H1 (cell line): ENCODE data around the gene CSH1. TPM values are rescaled to one million over a fixed set of nuclear protein-coding genes. Genes with fewer than 3 reads are reported as not detected.

ENCODE experiments used
- CTCF ChIA-PET: fragments of 300-600 bp; sonication (Branson Sonifier 250); formaldehyde crosslinking; loops from one replicate; lab custom pipeline; 2021; ENCODE audit not compliant: partially characterized antibody; lab: Charles Lee
- POLR2A ChIA-PET: fragments of 300-600 bp; sonication (Branson Sonifier 250); formaldehyde crosslinking; loops from one replicate; lab custom pipeline; 2021; ENCODE audit warnings: inconsistent platforms; ENCODE audit not compliant: partially characterized antibody; lab: Charles Lee
- DNase-seq, 2 experiments: peaks; one replicate each; pipeline versions ENCODE4 v3.0.0 to v3.0.0-alpha.2; 2010 to 2022; ENCODE audit warnings: low spot score in 2 of 2, low read depth in 1 of 2, mixed read lengths in 1 of 2
- FAIRE-seq: peaks from 2 replicates; lab custom pipeline; 2011; peaks lifted over from hg19 to GRCh38; lab: Jason Lieb, UNC
- H2AFZ ChIP-seq: 2 replicates; pipeline ENCODE4 v1.8.1; 2012; ENCODE audit warnings: low read length, inconsistent platforms
- H2AK5ac ChIP-seq: 2 replicates; pipeline ENCODE4 v1.6.1; 2013; ENCODE audit warnings: low read depth, low read length
- H2BK120ac ChIP-seq: replicated peaks from 2 replicates; pipeline ENCODE3; 2013; ENCODE audit warnings: low read depth, low read length, inconsistent platforms
- H2BK12ac ChIP-seq: 2 replicates; pipeline ENCODE4 v1.6.1; 2013; ENCODE audit warnings: low read depth, low read length
- H2BK15ac ChIP-seq: 2 replicates; pipeline ENCODE4 v1.6.1; 2013; ENCODE audit warnings: low read length
- H2BK20ac ChIP-seq: 2 replicates; pipeline ENCODE4 v1.6.1; 2013; ENCODE audit warnings: low read length
- H2BK5ac ChIP-seq: 2 replicates; pipeline ENCODE4 v1.6.1; 2013; ENCODE audit warnings: low read depth, low read length
- H3K14ac ChIP-seq: 2 replicates; pipeline ENCODE4 v1.6.1; 2013; ENCODE audit warnings: inconsistent platforms; ENCODE audit not compliant: insufficient read length
- H3K18ac ChIP-seq: 2 replicates; pipeline ENCODE4 v1.6.1; 2013; ENCODE audit warnings: low read length; ENCODE audit errors: extremely low read depth
- H3K23ac ChIP-seq: 2 replicates; pipeline ENCODE4 v1.6.1; 2013; ENCODE audit warnings: inconsistent platforms; ENCODE audit not compliant: insufficient read length
- H3K23me2 ChIP-seq: 2 replicates; pipeline ENCODE4 v1.6.1; 2013; ENCODE audit warnings: low read depth, low read length
- H3K27ac ChIP-seq: 2 replicates; pipeline ENCODE4 v1.6.1; 2011; ENCODE audit warnings: low read depth, low read length, inconsistent platforms
- H3K27me3 ChIP-seq, 4 experiments: replicated peaks in 1 of 4; 1 replicate in 1 of 4; 2 replicates in 3 of 4; pipeline versions ENCODE4 v1.6.1 to v1.8.1; 2011 to 2013; ENCODE audit warnings: low read length in 3 of 4, mild to moderate bottlenecking in 3 of 4, inconsistent platforms in 2 of 4, mixed read lengths in 2 of 4, moderate library complexity in 1 of 4; ENCODE audit not compliant: control insufficient read depth in 3 of 4, insufficient read depth in 3 of 4; ENCODE audit errors: extremely low read depth in 1 of 4
- H3K36me3 ChIP-seq, 4 experiments: 2 replicates each; pipeline versions ENCODE4 v1.6.1 to v1.8.1; 2011 to 2013; ENCODE audit warnings: mild to moderate bottlenecking in 4 of 4, low read length in 3 of 4, moderate library complexity in 2 of 4, control low read depth in 1 of 4, inconsistent platforms in 1 of 4; ENCODE audit not compliant: insufficient read depth in 4 of 4, control insufficient read depth in 2 of 4
- H3K4ac ChIP-seq: replicated peaks from 2 replicates; pipeline ENCODE3; 2013; ENCODE audit warnings: low read length, low read depth, mixed read lengths, inconsistent platforms; ENCODE audit not compliant: insufficient read length
- H3K4me1 ChIP-seq, 4 experiments: replicated peaks in 1 of 4; 1 replicate in 1 of 4; 2 replicates in 3 of 4; pipeline versions ENCODE4 v1.6.1 to v1.8.1; 2011 to 2013; ENCODE audit warnings: low read length in 3 of 4, inconsistent platforms in 2 of 4, mixed read lengths in 1 of 4; ENCODE audit not compliant: insufficient read depth in 4 of 4, control insufficient read depth in 3 of 4
- H3K4me2 ChIP-seq, 2 experiments: 2 replicates each; pipeline versions ENCODE4 v1.6.1 to v1.8.1; 2011 to 2013; ENCODE audit warnings: low read depth in 2 of 2, low read length in 2 of 2, control low read depth in 1 of 2, inconsistent platforms in 1 of 2, mild to moderate bottlenecking in 1 of 2; ENCODE audit not compliant: insufficient read depth in 1 of 2
- H3K4me3 ChIP-seq, 4 experiments: fragments of 200-600, 300-600 bp in 1 of 4; sonication (generic), shearing (Covaris generic), sonication (Bioruptor Twin) in 1 of 4; 2 replicates each; pipeline versions ENCODE4 v1.5.1 to v1.8.1; 2011 to 2016; ENCODE audit warnings: low read length in 4 of 4, low read depth in 3 of 4, control low read depth in 2 of 4, inconsistent platforms in 2 of 4, mild to moderate bottlenecking in 2 of 4, mixed read lengths in 1 of 4, moderate library complexity in 1 of 4; ENCODE audit not compliant: insufficient read depth in 2 of 4; ENCODE audit errors: extremely low read depth in 1 of 4
- H3K56ac ChIP-seq: replicated peaks from 2 replicates; pipeline ENCODE3; 2013; ENCODE audit warnings: low read depth, mild to moderate bottlenecking, mixed read lengths, low read length, inconsistent platforms; ENCODE audit not compliant: insufficient read length
- H3K79me1 ChIP-seq: 2 replicates; pipeline ENCODE4 v1.6.1; 2013; ENCODE audit warnings: low read depth, low read length, control low read depth
- H3K79me2 ChIP-seq, 2 experiments: 2 replicates each; pipeline versions ENCODE4 v1.6.1 to v1.8.1; 2012 to 2013; ENCODE audit warnings: low read length in 2 of 2, mild to moderate bottlenecking in 2 of 2, inconsistent platforms in 1 of 2; ENCODE audit not compliant: insufficient read depth in 2 of 2, control insufficient read depth in 1 of 2
- H3K9ac ChIP-seq, 4 experiments: replicated peaks in 1 of 4; 1 replicate in 1 of 4; 2 replicates in 3 of 4; pipeline versions ENCODE4 v1.6.1 to v1.8.1; 2011 to 2013; ENCODE audit warnings: low read depth in 3 of 4, low read length in 3 of 4, control low read depth in 2 of 4, mild to moderate bottlenecking in 2 of 4, moderate library complexity in 2 of 4, inconsistent platforms in 1 of 4; ENCODE audit errors: extremely low read depth in 1 of 4
- H3K9me3 ChIP-seq, 2 experiments: 2 replicates each; pipeline versions ENCODE4 v1.6.1 to v1.8.1; 2012 to 2013; ENCODE audit warnings: mild to moderate bottlenecking in 2 of 2, moderate library complexity in 2 of 2, control low read depth in 1 of 2, inconsistent platforms in 1 of 2, low read depth in 1 of 2, low read length in 1 of 2, mixed read lengths in 1 of 2; ENCODE audit not compliant: insufficient read depth in 2 of 2
- H4K20me1 ChIP-seq, 2 experiments: replicated peaks in 1 of 2; 2 replicates each; pipeline versions ENCODE3 to v1.8.1; 2011 to 2013; ENCODE audit warnings: inconsistent platforms in 2 of 2, low read length in 2 of 2, mild to moderate bottlenecking in 1 of 2; ENCODE audit not compliant: insufficient read depth in 2 of 2, control insufficient read depth in 1 of 2
- H4K5ac ChIP-seq: 2 replicates; pipeline ENCODE4 v1.6.1; 2013; ENCODE audit warnings: low read length, low read depth, mixed read lengths, inconsistent platforms; ENCODE audit not compliant: insufficient read length
- H4K8ac ChIP-seq: 2 replicates; pipeline ENCODE4 v1.8.0; 2013; ENCODE audit warnings: mild to moderate bottlenecking, moderate library complexity, low read length, inconsistent platforms; ENCODE audit not compliant: insufficient read depth; ENCODE audit errors: extremely low read depth
- H4K91ac ChIP-seq: replicated peaks from 2 replicates; pipeline ENCODE3; 2013; ENCODE audit warnings: low read length, mixed read lengths, inconsistent platforms; ENCODE audit not compliant: insufficient read length
- BCL11A ChIP-seq, 2 experiments: IDR thresholded peaks; one replicate each; pipeline ENCODE4 v1.6.1; 2011; ENCODE audit warnings: low read depth in 2 of 2, low read length in 2 of 2, mild to moderate bottlenecking in 2 of 2
- CEBPB ChIP-seq: IDR thresholded peaks from 2 replicates; pipeline ENCODE4 v1.6.1; 2012; ENCODE audit warnings: low read depth, low read length
- CREB1 ChIP-seq: IDR thresholded peaks from 2 replicates; pipeline ENCODE4 v1.6.1; 2012; ENCODE audit warnings: inconsistent platforms
- EZH2 ChIP-seq: fragments of 200-600 bp; sonication (generic); IDR thresholded peaks from 2 replicates; pipeline ENCODE4 v1.7.1; 2012; ENCODE audit warnings: low read depth, mild to moderate bottlenecking, moderate library complexity, low read length, inconsistent platforms; ENCODE audit not compliant: severe bottlenecking
- KDM1A ChIP-seq: fragments of 200-600, 300-600 bp; sonication (generic); IDR thresholded peaks from 2 replicates; pipeline ENCODE4 v1.7.1; 2016; ENCODE audit warnings: mild to moderate bottlenecking, low read length, borderline replicate concordance
- PHF8 ChIP-seq: fragments of 200-600 bp; sonication (generic); conservative IDR thresholded peaks from 2 replicates; pipeline ENCODE4 v1.7.1; 2012; ENCODE audit warnings: low read depth, mild to moderate bottlenecking, inconsistent platforms, low read length, moderate library complexity
- SIN3A ChIP-seq, 2 experiments: IDR thresholded peaks in 1 of 2; conservative IDR thresholded peaks in 1 of 2; 2 replicates each; pipeline ENCODE4 v1.6.1; 2011 to 2012; ENCODE audit warnings: low read length in 2 of 2, improper control_type of control experiment in 1 of 2, low read depth in 1 of 2, mild to moderate bottlenecking in 1 of 2
- SIX5 ChIP-seq: IDR thresholded peaks from 2 replicates; pipeline ENCODE4 v1.6.1; 2011; ENCODE audit warnings: mild to moderate bottlenecking, low read depth, low read length
- WGBS, 2 experiments: shearing (Covaris generic) in 1 of 2; methylation state at CpG; one replicate each; pipeline versions ENCODE4 v1.1.6 to v1.1.7; 2013 to 2015; ENCODE audit warnings: low lambda C conversion rate in 2 of 2, mixed read lengths in 2 of 2, inconsistent platforms in 1 of 2, low coverage in 1 of 2, missing lambda C conversion rate in 1 of 2; ENCODE audit not compliant: insufficient replicate concordance in 2 of 2, insufficient coverage in 1 of 2, insufficient read length in 1 of 2; ENCODE audit errors: extremely low coverage in 1 of 2, missing lambda C conversion rate in 1 of 2; 5-methylcytosine and 5-hydroxymethylcytosine counted together
- polyA plus RNA-seq, 7 experiments: library from polyadenylated mRNA; depleted of rRNA in 3 of 7; stranded (reverse) in 5 of 7; unstranded in 2 of 7; fragments of >200 nt in 5 of 7; fragments of 200-250 nt in 2 of 7; gene quantifications; 1 replicate in 5 of 7; 2 replicates in 1 of 7; 4 replicates in 1 of 7; pipeline versions ENCODE4 v1.2.1 to v1.2.3, GENCODE V29; 2011 to 2013; ENCODE audit warnings: missing spikeins in 2 of 7, mixed read lengths in 2 of 7
- total RNA-seq: library from RNA; stranded (reverse); fragmentation: NEBNext Ultra II Directional; extraction: Animal tissue kit (Norgen Biotek cat#: 25700); gene quantifications from 2 replicates; pipeline ENCODE4 v1.2.1, GENCODE V29; 2021

The CSH1 gene
- total and polyA plus RNA-seq, 2 of the 8 experiments (the other 6 are each of a cell fraction or from before 2014, with no cell fraction given), result 0.12 TPM; not detected in 1

DNA sequence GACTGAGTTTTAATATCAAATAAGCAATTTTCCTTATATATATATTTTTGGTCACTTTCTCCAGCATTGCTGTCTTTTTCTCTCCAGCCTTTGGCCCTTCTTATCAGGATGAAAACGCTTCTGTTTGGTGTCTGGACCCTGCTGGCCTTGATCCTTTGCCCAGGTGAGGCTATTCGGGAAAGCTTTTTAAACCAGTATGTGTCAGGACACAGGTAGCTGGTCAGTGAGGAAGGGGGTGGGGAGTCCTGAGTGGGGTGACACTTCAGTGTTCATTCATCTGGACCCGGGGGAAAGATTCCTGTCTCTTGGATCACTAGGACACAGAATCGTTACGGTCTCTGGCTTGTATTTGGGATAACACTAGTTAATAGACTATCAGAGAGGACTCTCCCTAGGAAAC, 41.7 kb downstream of the CSH1 start:
- Histone ChIP-seq H3K56ac (no peak overlapping the region), H2AK5ac (no peak overlapping the region), H3K4me1 (no peaks in the 10 kb centered on the region), H3K79me1 (no peaks in the 10 kb centered on the region), H3K9me3 (no peaks in the 10 kb centered on the region), H2BK15ac (no peak overlapping the region), H3K79me2 (no peaks in the 10 kb centered on the region), H3K23ac (no peak overlapping the region), H2BK120ac (no peak overlapping the region), H4K91ac (no peak overlapping the region), H4K20me1 (no peaks in the 10 kb centered on the region), H3K4ac (no peak overlapping the region), H2BK20ac (no peak overlapping the region), H3K36me3 (no peaks in the 10 kb centered on the region), H3K27me3 (peaks cover 0 to 2% (median 1%) of the 10 kb centered on the region in 4 experiments; a peak in 3 of 7 replicates), H4K8ac (no peak overlapping the region), H3K18ac (no peak overlapping the region), H4K5ac (no peak overlapping the region), H2BK5ac (no peak overlapping the region), H3K9ac (no peak overlapping the region), H3K4me3 (no peak overlapping the region), H3K14ac (no peak overlapping the region), H3K27ac (no peak overlapping the region), H2AFZ (no peak overlapping the region), H3K23me2 (no peaks in the 10 kb centered on the region), H3K4me2 (no peak overlapping the region), H2BK12ac (no peak overlapping the region)
- POLR2A ChIA-PET, result no interaction called here
- CTCF ChIA-PET, result interaction anchor here (0.8 to 8.9 kb wide), 4 partner anchors 8 to 28 kb away, joined by 4 to 77 read pairs (median 26); partner anchors contain the start of gene GH2
- 88% methylated on average over 5 of the region's 5 CpGs; no CpG with 5 or more reads in 1 of the 2 experiments for WGBS, 2 experiments
- FAIRE-seq (no peak), DNase-seq (no peak)
- TF ChIP-seq PHF8 (no peak), SIN3A (conservative IDR thresholded peaks at IDR 0.05 in 1 of 2, IDR thresholded peaks at IDR 0.05 in 1 of 2; ENCODE audit: low read depth in 1 of 2, low read length in 2 of 2) (no peak), KDM1A (no peak), BCL11A (IDR thresholded peaks at IDR 0.05; ENCODE audit: low read depth in 2 of 2, low read length in 2 of 2) (no peak), CREB1 (no peak), EZH2 (no peak), CEBPB (no peak), SIX5 (no peak)
